NK-92 treated with Interleukin-12 subunit alpha and Interleukin-12 subunit beta, amount 100 ng/mL, for 24 hours (cell line): ENCODE measurements around the gene GJA5.

Experiments used
- DNase-seq: peaks from one replicate; lab custom pipeline; 2025; lab: John Stamatoyannopoulos, UW

Gene GJA5

DNA sequence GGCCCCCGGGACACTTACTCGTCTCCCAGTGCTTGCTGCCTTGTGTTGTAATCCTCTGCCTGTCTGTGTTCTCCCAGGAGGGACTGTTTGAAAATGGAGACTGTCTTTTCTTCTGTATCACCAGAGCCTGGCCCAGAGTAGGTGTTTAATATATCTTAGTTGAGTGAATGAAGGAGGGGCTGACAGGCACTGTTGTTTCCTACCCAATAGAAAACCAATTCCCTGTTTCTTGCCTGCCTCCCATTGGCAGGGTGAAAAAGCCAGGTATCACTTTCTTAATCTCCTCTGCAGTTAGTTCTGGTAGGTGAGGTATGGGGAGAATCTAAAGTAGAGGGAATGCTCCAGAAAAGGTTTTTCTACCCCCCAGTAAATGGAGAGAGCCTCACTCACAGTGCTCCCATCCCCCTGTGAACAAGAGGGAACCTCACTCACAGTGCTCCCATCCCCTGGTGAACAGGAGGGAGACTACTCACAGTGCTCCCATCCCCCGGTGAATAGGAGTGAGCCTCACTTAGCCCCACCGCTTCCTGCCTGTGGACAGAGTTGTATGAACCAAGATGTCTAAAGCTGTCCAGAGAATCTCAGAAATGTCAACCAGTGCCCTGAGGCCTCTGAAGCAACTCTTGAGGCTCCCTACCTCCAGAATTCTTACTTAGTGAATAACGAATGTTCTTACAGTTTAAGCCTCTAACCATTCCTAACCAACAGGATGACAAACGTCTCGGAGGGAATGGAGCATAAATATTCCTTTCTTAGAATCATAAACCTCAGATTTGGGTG is at the start of gene GJA5:
Gene GJA5 (minus strand): TSS at position 122 of the 780 bp plus-strand sequence. CDS start 1,364 bp downstream, outside the sequence.
- no peak for DNase-seq

DNA sequence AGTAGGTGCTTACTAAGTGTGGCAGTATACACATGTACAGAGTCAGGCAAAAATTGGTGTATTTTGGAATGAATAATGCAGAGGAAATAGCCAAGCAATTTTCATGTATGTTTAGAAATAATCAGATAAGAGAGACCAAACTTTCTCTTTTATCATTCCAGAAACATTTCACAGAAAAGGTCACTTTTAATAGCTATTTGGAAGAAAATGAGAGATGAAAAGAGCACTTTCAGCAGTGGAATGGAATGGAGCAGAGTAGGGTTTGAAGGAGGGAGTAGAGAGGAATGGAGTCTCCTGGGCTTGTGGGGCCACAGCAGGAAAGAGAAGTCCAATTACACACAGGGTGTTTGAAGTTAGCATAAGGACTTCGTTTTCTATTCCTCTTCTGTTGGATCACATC is 48.8 kb upstream of the GJA5 start:
- DNase-seq: no peak

DNA sequence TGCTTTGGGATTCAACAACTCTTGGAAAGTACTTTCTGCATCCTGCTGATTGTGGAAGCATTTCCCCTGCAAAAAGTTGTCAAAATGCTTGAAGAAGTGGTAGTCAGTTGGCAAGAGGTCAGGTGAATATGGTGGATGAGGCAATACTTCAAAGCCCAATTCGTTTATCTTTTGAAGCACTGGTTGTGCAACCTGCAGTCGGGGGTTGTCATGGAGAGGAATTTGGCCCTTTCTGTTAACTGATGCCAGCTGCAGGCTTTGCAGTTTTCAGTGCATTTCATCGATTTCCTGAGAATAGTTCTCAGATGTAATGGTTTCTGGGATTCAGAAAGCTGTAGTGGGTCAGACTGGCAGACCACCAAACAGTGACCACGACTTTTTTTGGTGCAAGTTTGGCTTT is 47.6 kb upstream of the GJA5 start:
- no peak for DNase-seq

DNA sequence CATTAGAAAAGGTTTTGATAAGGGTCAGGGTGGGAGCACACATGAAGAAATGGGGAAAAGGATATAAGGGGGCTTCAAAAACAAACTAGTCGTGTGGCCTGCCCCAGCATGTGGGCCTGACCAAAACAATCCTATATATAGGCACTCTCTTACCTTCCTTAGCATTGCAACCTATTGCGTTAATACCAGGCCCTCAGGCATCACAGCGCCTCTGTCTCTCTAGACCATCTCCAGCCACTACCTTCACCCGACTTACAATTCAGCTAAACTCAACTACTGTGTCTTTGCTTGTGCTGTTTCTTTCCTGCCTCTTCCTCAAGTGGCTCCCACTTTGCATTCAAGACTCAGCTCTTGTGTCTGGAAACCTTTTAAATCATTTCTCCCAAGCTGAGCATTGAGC is 47.0 kb upstream of the GJA5 start:
- no peak for DNase-seq

DNA sequence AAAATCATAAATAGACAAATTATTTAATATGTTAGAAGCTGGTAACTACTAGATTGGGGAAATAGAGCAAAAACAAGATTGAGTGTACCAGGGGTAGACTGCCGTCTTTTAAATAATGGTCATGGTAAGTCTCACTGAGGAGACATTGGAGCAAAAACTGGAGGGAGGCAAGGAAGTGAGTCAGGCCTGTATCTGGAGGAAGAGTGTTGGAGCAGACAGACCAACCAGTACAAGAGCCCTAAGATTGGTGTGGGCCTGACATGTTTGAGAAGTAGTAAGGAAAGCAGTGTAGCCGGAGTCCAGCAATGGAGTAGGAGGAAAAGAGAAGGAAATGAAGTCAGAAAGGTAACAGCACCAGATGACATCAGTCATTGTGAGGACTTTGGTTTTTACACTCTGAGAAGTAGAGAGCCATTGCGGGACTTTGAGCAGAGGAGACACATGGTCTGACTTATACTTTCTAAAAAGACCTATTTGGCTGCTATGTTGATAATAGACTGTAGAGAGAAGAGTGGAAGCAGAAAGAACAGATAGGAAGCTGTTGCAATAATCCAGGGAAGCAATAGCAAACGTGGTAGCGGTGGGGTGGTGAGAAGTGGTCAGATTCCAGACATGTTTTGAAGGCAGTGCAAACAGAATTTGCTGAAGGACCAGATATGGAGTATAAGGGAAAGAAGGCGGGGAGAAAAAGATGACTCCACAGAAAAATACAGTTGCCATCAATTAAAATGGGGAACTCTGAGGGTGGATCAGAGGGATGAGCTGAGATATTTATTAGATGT is 44.7 kb upstream of the GJA5 start:
- no peak for DNase-seq

DNA sequence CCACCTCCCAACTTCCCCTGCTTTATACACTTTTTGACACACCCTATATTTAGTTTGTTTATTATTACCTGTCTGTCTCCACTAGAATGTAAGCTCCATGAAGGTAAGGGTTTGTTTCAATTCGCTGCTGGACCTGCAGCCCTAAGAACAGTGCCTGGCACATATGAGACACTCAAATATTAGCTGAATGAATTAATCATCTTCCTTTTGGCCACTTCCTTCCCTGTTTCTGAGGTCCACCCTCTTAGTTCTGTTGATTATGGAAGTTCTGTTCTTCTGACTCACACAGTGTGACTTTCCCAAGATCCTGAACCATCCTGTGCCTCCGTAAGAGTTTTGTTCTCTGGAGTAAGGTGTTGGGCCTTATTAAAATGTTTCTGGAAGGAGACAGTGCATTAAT is 40.4 kb upstream of the GJA5 start:
- no peak for DNase-seq

DNA sequence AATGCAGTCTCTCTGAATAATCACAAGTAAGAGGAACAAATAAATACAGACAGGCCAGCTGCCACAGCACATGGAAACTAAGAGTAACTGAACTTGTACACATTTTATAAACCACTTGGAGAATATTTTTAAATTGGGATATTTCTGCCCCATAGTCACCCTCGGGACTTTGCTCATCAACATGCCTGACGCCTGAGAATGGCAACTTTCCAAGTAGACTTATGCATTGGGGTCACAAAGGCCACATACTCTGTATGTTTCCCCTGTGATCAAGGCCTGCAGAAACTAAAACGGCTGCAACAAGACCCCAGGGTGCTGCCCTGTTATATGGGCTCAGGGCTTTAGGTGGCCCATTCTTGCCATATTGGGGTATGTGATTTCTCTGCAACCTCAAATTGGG is 38.3 kb upstream of the GJA5 start:
- DNase-seq: no peak

DNA sequence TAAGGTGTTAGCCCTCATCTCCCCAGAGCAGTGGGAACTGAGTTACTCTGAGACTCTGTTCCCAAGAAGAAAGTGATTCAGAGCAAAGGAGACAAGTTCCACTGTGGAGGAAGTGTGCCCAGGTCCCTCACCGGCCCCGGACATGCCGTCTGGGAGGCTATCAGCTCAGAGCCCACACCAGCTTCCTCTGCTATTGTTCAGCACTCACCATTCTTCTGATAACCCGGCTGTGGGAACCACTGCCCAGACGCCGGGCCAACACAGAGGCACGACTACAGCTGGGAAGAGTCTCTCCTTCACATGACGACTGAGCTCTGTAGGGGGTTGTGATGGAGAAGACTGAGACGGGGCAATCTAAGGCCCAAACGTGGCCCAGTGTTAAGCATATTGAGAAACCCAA is 34.2 kb upstream of the GJA5 start:
- DNase-seq: no peak

DNA sequence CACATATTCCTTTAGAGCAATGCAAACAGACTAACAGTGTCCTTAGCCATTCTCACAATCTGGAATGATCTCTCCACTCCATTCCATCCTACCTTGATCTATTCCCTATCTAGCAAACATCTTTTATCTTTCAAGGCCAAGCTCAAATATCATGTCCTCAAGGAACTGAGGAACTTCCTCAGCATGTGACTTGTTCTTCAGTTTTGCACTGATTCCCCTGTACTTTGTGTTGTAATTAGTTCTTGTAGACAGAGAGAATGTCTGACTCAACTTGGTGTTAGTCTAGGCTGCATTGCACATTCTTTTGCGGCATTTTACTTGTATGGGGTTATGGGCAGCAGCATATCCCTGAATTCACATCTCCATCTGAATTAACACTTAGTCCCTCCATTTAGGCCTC is 31.5 kb upstream of the GJA5 start:
- DNase-seq: no peak

DNA sequence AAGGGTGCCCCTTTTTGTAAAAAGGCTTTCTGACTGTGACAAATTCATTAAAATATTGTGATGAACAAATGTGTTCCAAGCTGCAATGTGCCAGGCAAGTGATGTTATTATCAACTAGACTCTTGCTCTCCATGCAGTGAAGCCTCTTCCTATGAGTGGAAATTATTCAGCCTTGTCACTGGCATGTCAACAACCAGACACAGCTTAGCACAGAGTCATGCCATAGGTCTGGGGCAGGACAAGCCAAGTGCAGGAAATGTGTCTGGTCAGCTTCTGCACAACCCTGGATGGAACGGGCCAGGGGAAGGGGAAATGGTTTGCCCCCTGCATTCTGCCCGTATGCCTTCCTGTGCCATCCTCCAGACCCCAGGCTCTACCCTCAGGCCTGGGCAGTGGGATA is 27.4 kb upstream of the GJA5 start:
- no peak for DNase-seq

DNA sequence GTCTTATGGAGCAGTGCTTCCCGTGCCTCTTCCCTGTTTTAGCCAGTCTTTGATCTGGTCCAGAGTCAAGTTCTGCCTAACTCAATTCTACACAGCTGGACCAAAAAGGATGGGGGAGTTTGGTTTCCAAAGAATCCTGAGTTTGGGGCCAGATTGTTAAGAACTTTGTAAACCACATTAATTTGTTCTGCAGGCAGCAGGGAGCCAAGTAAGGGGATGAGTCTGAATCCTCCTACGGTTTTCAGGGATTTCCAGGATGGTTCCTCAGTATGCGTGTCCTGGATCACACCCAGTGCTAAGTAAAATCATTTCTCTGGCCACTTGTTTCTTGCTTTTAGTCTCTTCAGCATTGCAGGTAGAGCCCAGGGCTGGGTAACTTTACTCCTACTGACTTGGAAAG is 26.1 kb upstream of the GJA5 start:
- no peak for DNase-seq

DNA sequence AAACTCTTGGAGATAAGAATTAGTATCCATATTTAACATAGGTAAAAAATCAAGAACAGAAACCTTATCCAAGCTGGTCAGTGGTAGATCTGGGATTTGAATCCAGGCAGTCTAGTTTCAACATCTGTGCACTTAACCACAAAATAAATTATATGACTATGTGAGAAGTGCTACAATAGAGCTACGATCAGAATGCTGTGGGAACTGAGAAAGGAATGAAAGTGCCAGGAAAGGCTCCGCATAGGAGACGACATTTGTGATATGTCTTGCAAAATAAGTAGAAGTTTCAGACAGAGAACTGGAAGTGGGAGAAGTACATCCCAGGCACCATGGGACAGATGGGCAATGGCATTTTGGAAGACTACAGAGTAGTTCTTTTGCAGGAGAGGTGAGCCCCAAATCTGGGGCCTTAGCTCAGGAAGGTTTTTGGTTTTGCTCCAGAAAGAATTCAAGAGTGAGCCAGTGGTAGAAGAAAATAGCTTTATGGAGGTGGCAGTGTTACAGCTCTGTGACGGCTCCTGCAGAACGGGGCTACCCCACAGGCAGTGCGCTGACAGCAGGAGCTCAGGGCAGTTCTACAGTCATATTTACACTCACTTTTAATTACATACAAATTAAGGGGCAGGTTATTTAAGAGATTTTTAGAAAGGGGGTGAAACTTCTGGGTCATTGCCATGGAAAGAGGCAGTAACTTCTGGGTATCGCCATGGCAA is 25.5 kb upstream of the GJA5 start:
- DNase-seq: no peak

DNA sequence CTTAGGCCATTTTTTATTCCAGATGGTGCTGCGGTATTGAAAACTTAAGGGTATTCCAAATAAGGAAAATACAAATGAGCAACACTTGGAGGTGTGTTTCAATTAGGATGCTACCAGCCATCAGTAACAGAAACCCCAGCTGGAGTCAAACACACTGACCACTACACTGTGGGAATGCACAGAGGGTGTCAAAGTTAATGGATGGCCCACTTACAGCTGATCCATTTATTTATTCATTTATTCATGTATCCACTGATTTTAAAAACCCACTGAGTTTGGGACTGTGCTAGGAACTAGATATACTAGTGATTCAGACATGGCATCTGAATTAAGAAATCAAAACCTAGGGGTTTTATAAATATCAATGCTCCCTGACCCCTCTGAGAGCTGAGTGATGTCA is 24.5 kb upstream of the GJA5 start:
- DNase-seq: no peak

DNA sequence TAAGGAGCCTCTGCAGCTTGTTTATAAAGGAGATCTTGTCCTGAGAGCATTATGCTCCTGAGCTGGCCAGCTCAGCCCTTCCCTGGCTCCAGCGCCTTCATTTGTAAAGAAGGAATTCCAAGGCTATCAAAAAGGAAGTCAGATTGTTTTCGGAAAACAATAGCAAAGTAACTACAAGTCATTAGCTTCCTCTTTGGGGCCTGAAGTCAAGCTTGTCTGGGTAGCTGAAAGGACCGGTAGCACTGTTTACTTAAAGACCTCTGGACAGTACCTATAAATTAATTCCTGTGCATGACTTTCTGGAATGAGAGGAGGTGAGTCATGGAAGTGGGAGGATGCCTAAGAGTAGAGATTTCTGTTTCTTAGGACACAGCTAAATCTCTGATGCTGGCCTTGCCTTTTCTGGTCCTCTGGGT is 20.7 kb upstream of the GJA5 start:
- no peak for DNase-seq

DNA sequence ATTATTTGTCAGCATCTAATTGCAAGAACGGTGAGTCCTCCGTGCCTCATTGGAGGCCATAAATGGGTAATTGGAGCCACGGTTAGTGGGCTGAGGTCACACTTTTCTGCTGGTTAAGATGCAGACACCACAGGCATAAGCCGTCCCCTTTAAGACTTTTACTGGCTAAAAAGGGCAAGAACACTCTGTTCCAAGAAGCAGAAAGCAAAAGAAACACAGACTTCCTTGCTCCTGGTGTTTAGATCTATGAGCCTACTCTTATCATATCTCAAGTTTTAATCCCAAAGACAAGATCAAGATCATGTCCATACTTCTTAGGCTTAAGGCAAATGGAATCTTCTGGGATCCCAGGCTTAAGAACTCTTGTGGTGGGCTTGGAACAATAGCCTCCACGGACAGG is 17.3 kb upstream of the GJA5 start:
- DNase-seq: no peak

DNA sequence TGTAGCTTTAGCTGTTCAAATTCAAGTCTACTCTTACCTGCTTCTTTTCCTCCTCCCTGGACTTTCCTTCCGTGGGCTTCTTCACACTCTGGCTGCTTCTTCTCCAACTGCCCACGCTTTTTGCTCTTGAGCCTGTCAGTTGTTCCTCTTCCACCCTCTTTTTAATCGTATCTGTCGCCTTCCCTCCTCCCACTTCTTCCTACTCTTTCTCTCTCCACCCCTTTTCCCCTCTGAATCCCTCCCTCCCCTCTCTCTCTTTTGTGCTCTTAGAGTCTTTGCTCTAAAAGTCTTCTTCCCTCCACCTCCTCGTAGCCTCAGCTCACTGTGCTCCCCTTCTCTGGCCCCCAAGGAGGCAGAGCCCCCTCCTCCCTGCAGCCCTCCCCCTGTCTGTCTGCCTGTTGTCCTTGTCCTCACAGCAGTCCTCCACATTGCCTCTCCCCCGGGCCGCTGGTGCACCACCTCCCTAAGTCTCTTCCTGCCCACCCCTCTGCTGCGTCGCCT is 12.9 kb upstream of the GJA5 start:
- DNase-seq: no peak

DNA sequence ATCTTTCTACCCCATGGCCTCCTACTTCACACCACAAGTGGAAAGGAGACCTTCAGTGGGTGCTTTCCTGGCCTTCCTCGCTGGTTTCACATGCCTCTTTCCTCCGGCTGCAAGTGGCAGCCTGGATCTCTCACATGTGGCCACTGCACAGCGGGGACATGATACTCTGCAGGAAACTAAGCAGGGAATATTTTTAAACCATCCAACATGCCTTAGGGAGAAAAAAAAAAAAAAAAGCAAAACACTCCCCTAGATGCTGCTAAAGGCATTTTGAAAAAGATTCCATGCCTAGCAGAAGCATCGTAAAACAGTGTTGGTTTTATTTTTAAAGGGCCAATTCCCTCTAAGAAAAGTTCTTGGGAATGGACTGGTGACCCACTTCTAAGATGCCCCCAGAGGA is 12.2 kb upstream of the GJA5 start:
- no peak for DNase-seq

DNA sequence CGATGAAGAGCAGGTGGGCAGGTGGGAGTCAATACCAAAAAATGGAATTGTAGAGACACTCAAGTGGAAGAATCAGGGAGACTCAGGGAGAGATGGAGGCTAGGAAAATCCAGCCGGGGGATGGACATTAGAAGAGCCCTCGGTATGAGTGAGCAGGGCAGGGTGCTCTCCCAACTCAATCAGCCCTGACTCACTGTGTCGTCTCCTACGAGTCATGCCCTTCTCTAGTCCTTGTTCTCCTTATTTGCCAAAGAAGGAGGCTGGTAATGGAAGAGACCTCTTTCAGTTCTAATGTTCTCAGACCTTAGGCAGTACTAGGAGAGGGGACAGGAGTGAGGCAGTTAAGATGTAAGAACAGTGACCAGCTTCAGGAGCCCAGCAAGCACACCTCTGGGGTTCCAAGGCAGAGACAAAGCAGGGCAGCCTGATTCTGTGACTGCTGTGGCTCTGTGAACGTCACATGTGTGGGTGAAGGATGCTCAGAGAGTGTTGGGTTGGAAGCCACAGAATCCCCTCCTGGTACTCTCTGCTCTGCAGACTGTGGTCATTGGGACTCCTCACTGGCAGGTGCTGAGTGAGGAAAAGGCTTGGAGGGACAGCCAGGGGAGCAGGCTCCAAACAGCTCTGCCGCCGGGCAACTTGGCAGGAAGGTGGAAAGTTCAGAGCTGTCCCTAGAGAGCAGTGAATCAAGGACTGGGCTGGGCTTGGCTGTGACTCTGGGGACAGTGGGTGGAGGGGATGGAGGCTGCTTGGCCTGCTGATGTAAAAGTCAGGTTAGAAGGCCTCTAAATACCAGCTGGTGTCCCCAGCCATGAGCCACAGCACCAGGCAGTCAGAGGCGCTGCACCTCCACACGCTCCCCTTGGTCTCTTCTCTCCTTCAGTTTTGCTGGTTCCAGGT is 11.1 kb upstream of the GJA5 start:
- DNase-seq: no peak

DNA sequence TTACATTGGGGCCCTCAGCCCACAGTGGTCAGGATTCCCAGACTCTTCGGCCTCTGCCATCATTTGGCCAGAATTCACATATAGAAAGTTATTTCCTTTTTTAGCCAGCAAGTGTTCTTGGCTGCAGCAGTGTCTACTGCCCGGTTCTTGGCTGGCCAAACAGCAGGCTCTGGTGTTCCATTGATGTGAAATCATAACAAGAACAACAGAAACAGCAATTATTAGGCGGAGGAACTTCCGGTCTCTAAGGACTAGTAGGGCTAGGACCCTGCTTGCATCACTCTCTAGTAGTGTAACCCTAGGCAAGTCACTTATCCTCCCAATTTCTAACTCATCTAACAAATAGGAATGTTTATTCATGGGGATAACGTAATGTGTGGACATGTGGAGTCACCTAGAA is 8.7 kb upstream of the GJA5 start:
- no peak for DNase-seq

DNA sequence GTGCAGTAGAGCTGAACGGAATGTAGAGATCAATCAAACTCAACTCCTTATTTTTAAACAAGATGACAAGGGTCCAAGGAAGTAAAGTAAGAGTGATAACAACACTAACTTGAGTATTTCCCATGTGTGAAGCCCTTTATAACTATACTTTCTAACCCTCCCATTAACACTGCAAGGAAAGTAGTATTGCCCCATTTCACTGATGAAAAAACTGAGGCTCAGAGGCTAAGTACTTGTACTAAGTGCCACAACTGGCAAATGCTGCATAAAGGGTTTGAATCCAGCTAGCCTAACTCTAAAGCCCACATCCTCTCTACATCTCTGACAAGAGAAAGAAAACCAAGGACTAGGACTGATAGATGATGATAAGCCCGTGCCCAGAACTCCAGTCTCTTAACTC is 8.2 kb upstream of the GJA5 start:
- DNase-seq: no peak

DNA sequence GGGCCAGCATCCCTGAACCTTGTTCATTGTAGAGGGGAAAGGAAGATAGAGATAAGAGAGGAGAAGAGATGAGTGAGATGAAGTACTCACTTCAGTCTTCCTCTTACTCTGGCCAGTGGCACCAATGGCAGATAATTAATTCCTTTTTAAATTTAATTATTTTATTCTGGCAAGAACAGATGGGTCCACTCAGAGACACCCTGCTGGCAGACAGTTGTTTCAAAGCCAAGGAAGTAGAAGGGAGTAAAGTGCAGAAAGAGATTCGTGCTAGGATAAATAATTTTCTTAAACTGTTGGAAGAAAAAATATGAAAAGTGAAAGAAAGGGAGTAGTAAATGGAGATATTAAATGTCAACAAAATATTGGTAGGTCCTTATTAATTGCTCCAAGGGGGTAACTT is 7.7 kb upstream of the GJA5 start:
- DNase-seq: no peak
